Naive B cell (primary cell): ENCODE results near the gene GPR107. TPM values are rescaled to one million over a fixed set of nuclear protein-coding genes. Genes with fewer than 3 reads are reported as not detected.

Source experiments
- ATAC-seq, 2 donors: fragments of 150-1000 bp; cut with Tn5 transposase; 2 replicates each; pipeline ENCODE4 v1.10.0; 2021; ENCODE audit warnings: low read depth in 2 of 2, mild to moderate bottlenecking in 2 of 2, moderate library complexity in 2 of 2
- DNase-seq: peaks from one replicate; pipeline ENCODE4 v3.0.0; 2022
- H3K27ac Mint-ChIP-seq, 6 donors: one replicate each; pipeline ENCODE4 v1.8.0; 2020 to 2022; ENCODE audit warnings: mild to moderate bottlenecking in 6 of 6, mixed read lengths in 6 of 6, moderate library complexity in 5 of 6, inconsistent platforms in 2 of 6
- H3K27me3 Mint-ChIP-seq, 3 donors: one replicate each; pipeline ENCODE4 v1.8.0; 2021 to 2022; ENCODE audit warnings: mixed read lengths in 3 of 3, mild to moderate bottlenecking in 1 of 3
- H3K36me3 Mint-ChIP-seq, 2 donors: one replicate each; pipeline ENCODE4 v1.8.0; 2020 to 2022; ENCODE audit warnings: mixed read lengths in 2 of 2, inconsistent platforms in 1 of 2, mild to moderate bottlenecking in 1 of 2
- H3K4me1 Mint-ChIP-seq, 3 donors: one replicate each; pipeline ENCODE4 v1.8.0; 2020 to 2022; ENCODE audit warnings: mixed read lengths in 3 of 3, inconsistent platforms in 1 of 3, mild to moderate bottlenecking in 1 of 3, moderate library complexity in 1 of 3
- H3K4me3 Mint-ChIP-seq, 8 donors: one replicate each; pipeline ENCODE4 v1.8.0; 2020 to 2022; ENCODE audit warnings: mild to moderate bottlenecking in 8 of 8, mixed read lengths in 8 of 8, moderate library complexity in 8 of 8, inconsistent platforms in 2 of 8
- H3K9me3 Mint-ChIP-seq, 7 donors: one replicate each; pipeline ENCODE4 v1.8.0; 2020 to 2022; ENCODE audit warnings: mixed read lengths in 7 of 7, mild to moderate bottlenecking in 5 of 7, inconsistent platforms in 2 of 7, moderate library complexity in 1 of 7
- polyA plus RNA-seq, 6 donors: library from polyadenylated mRNA; unstranded; fragments of 300-500 nt; fragmentation: Illumina TruSeq; gene quantifications; one replicate each; pipeline ENCODE4 v1.2.3, GENCODE V29; 2021; ENCODE audit warnings: low read depth in 6 of 6

GPR107 gene
- polyA plus RNA-seq, 6 donors from 2014 or later, result 0.27 to 4.4 (median 3.4) TPM

DNA sequence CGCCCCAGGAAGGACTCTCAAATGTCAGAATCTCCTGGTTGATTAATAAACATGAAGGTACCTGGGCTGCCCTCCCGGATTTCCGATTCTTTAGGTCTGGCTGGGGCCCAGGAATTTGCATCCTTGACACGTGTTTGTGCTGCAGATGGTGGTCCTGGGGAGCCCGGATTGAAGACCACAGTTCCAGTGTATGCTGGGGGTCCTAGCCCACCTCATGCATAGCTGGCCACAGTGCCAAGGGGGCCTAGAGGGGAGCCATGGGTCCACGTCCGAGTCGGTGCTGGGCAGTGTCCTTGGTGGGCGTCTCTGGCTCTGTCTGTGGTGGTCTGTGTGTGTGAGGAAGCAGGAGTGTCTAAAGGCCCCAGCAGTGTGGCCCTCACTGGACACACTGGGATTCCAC is 121.6 kb downstream of the GPR107 start:
- peaks cover 0 to 10% (median 4%) of the 10 kb centered on the region in 3 donors for H3K4me1 Mint-ChIP-seq
- no peak for DNase-seq
- no peak overlapping the region for H3K4me3 Mint-ChIP-seq
- peak overlapping the region in 1 of 6 donors; percentile 6 for H3K27ac Mint-ChIP-seq
- peaks cover 12 to 56% (median 51%) of the 10 kb centered on the region in 3 donors for H3K27me3 Mint-ChIP-seq
- no peaks in the 10 kb centered on the region for H3K36me3 Mint-ChIP-seq
- H3K9me3 Mint-ChIP-seq, result peaks cover 0 to 2% (median 0%) of the 10 kb centered on the region in 7 donors
- ATAC-seq, result no peak

DNA sequence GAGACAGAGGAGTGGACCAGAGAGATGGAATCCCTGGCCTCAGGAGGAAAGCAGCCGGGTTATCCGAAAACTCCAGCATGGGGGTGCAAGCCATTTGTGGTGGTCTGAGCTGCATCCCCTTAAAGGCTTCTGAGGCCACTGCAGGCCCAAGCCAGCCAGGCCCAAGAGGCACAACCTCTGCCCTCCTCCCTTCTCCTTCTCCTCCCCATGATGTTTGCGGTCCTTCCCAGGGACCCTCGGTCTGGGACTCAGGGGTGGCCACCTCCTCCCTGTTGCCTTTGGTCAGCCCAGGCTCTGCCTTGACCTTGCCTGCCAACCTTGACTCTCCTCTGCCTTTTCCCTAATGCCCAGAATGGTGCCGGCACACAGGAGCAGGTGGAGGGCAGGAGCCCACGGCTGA is 123.1 kb downstream of the GPR107 start:
- no peak for DNase-seq
- peak overlapping the region in 1 of 8 donors; percentile 72 for H3K4me3 Mint-ChIP-seq
- no peak for ATAC-seq
- peaks cover 0 to 2% (median 0%) of the 10 kb centered on the region in 7 donors for H3K9me3 Mint-ChIP-seq
- H3K27ac Mint-ChIP-seq, result peak overlapping the region in 1 of 6 donors; percentile 81
- peaks cover 0 to 4% (median 0%) of the 10 kb centered on the region in 3 donors for H3K4me1 Mint-ChIP-seq
- H3K36me3 Mint-ChIP-seq, result no peaks in the 10 kb centered on the region
- H3K27me3 Mint-ChIP-seq, result peaks cover 4 to 58% (median 40%) of the 10 kb centered on the region in 3 donors

DNA sequence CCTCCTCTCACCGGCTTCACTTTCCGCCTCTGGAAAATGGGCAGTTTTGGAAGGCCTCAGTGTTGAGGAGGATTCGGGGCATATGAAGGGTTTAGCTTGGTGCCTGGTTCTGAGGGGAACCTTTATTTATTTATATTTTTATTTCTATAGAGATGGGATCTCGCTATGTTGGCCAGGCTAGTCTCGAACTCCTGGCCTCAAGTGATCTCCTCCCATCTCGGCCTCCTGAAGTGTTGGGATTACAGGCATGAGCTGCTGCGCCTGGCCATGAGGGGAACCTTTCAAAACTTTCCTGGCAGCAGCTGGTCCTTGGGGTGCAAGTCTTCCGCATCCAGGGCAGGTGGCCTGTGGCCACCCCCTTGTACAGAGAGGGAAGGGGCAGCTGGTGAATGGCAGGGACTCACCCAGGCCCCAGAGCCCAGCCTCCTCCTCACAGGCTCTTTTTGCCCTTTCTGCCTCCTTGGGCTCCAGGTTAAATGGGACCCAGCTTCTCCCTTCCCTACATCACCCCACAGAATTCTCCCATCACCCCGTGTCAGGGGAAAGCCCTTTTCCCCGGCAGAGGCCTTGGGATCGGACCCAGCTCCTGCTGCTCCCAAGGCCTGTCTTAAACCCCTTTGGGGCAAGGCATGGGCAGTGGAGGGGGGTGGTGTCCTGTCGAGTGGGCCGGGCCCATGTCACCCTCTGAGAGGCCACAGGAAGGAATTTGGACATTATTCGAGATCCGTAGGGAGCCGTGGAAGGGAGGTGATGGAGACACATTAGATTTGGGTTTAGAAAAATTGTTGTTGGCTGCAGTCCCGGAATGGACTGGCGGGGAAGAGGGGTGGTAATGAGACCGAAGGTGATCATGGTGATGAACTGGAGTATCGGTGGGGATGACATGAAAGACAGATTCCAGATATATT is 124.4 kb downstream of the GPR107 start:
- peaks cover 4 to 57% (median 40%) of the 10 kb centered on the region in 3 donors for H3K27me3 Mint-ChIP-seq
- H3K9me3 Mint-ChIP-seq, result peaks cover 0 to 2% (median 0%) of the 10 kb centered on the region in 7 donors
- ATAC-seq, result no peak
- peak overlapping the region in 1 of 8 donors; percentile 52 for H3K4me3 Mint-ChIP-seq
- DNase-seq, result no peak
- H3K27ac Mint-ChIP-seq, result peak overlapping the region in 2 of 6 donors; percentile 42 to 54
- no peaks in the 10 kb centered on the region for H3K36me3 Mint-ChIP-seq
- peaks cover 0 to 4% (median 0%) of the 10 kb centered on the region in 3 donors for H3K4me1 Mint-ChIP-seq

DNA sequence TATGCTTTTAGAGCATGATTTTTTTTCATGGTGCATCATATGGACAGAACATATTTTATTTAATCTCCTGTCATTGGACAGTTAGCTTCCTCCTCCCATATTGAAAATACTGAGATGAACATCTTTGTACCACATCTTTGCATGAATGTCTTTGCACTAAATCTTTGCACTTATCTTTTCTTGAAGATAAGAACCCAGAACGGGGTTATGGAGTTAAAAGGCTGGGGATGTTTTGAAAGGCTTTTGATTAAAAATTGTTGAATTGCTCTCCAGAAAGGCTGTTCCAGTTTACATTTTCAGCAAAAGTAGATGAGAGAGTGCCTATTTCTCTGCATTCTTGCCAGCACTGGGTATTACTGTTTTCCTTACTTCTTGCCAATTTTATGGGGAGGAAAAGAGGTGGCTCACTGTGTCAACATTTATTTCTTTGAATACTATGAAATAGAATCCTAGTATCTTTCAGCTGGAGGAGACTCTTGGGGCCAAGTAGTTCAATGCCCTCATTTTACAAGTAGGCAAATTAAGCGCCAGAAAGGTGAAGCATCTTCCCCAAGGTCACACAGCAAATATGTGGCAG is 125.7 kb downstream of the GPR107 start:
- Mint-ChIP-seq H3K27ac (no peak overlapping the region), H3K4me3 (no peak overlapping the region), H3K36me3 (no peaks in the 10 kb centered on the region), H3K27me3 (peaks cover 4 to 52% (median 35%) of the 10 kb centered on the region in 3 donors), H3K4me1 (peaks cover 0 to 4% (median 3%) of the 10 kb centered on the region in 3 donors), H3K9me3 (peaks cover 0 to 1% (median 0%) of the 10 kb centered on the region in 7 donors)
- ATAC-seq (no peak), DNase-seq (no peak)

DNA sequence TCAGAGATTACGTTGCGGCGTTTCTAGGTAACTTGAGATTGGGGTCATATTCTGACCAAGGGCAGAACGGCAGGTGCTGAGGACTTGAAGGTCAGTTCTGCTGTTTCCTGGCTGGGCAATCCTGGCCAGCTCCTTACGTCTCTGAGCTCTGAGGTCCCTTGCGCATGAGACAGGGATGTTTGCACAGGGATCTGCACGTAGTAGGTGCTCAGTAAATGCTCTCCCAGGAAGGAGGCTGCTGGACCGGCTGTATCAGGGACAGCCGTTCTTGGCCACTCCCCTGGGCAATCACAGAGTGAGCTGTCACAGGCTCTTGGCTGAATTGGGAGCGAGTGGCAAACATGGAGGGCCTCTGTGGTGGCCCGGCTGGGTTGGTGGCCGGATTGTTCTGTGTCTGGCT is 126.8 kb downstream of the GPR107 start:
- peaks cover 0 to 1% (median 0%) of the 10 kb centered on the region in 7 donors for H3K9me3 Mint-ChIP-seq
- ATAC-seq (no peak), DNase-seq (no peak)
- no peak overlapping the region for H3K4me3 Mint-ChIP-seq
- no peaks in the 10 kb centered on the region for H3K36me3 Mint-ChIP-seq
- H3K27me3 Mint-ChIP-seq, result peaks cover 4 to 41% (median 29%) of the 10 kb centered on the region in 3 donors
- H3K27ac Mint-ChIP-seq, result peak overlapping the region in 1 of 6 donors; percentile 36
- peaks cover 0 to 4% (median 3%) of the 10 kb centered on the region in 3 donors for H3K4me1 Mint-ChIP-seq

DNA sequence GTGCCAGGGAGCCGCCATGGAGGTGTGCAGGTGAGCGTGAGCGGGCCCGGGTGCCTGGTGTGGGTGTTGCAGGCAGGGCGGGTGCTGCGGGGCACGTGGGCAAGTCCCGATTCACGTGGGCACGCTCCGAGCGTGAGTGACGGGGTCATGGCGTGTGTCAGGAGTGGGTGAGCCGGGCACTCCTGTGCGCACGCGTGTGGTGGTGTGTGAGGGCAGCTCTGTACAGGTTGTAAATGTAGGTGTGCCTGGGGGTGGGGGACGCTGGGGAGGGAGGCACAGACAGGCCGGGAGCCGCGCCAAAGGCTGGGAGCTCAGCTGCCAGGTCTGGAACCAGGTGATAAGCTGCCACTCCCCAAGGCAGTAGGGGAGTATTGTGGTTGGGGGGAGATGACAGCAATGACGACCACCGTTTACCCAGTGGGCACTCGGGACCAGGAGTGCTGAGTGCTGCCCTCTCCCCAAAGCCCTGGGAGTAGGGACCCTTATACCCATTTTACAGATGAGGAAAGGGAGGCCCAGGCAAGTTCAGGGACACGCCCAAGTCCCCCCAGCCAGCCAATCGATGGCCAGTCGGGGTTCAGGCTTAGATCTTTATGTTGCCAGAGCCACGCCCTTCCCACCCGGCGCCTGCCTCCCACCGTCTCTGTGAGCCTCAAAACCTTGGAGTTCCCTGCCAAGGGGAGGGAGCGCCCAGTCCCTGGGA is 128.1 kb downstream of the GPR107 start:
- peaks cover 0 to 4% (median 3%) of the 10 kb centered on the region in 3 donors for H3K4me1 Mint-ChIP-seq
- ATAC-seq, result no peak
- no peak overlapping the region for H3K4me3 Mint-ChIP-seq
- H3K36me3 Mint-ChIP-seq, result no peaks in the 10 kb centered on the region
- no peak for DNase-seq
- H3K27ac Mint-ChIP-seq, result no peak overlapping the region
- H3K9me3 Mint-ChIP-seq, result peaks cover 0 to 1% (median 0%) of the 10 kb centered on the region in 7 donors
- H3K27me3 Mint-ChIP-seq, result peaks cover 3 to 43% (median 33%) of the 10 kb centered on the region in 3 donors

DNA sequence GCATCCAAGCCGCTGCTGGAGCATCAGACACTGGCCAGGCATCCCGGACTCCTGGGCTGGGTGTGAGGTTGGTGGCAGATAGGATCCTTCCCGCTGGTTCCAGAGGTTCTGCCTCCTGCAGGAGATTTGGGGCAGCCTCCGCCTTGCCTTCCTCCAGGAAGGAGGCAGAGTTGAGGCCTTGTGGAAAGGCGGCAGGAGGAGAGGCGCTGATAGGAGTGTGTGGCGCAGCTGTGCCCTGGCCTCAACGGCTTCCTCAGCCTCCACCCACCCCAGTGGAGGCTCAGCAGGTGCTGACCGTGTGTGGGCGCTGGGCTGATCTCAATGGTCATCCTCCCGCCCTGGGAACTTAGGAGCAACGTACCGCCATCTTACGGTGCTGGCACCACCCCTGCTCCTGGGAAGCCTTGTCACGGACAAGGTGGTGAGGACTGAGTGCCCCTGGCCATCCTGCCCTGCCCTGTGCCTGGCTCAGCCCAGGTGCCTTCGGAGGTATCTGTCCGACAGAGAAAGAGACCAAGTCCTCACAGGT is 128.7 kb downstream of the GPR107 start:
- ATAC-seq, result no peak
- Mint-ChIP-seq H3K4me3 (no peak overlapping the region), H3K27ac (no peak overlapping the region), H3K9me3 (peaks cover 0 to 1% (median 0%) of the 10 kb centered on the region in 7 donors), H3K27me3 (peaks cover 3 to 44% (median 30%) of the 10 kb centered on the region in 3 donors), H3K4me1 (peaks cover 0 to 4% (median 3%) of the 10 kb centered on the region in 3 donors), H3K36me3 (no peaks in the 10 kb centered on the region)
- DNase-seq, result no peak

DNA sequence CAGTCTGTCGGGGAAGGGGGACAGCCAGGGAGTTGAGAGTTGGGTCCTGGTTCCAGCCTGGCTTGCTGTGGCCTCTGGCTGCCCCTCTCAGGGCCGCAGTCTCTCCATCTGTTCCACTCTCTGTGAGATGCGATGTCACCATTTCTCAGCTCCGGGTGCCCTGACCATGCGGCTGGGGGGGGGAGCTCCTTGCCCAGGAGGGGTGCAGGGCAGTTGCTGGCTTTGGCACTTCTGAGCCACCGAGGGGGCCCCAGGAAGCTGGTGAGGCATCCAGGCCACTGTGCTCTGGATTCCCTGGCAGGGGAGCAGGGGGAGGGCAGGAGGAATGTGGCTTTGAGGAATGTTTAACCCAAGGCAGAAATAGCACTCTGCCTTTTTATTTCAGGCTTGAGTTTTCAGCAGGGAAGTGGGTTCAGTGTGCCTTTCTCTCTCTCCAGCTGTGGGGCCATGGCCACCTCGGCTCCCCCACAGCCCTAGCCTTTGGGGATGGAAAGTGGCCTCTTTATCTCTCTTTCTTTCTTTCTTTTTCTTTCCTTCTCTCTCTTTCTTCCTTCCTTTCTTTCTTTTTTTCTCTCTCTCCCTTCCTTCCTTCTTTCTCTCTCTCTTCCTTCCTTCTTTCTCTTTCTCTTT is 129.5 kb downstream of the GPR107 start:
- Mint-ChIP-seq H3K4me3 (no peak overlapping the region), H3K36me3 (no peaks in the 10 kb centered on the region), H3K9me3 (no peaks in the 10 kb centered on the region), H3K27ac (peak overlapping the region in 1 of 6 donors; percentile 61), H3K27me3 (peaks cover 3 to 50% (median 33%) of the 10 kb centered on the region in 3 donors), H3K4me1 (peaks cover 0 to 7% (median 3%) of the 10 kb centered on the region in 3 donors)
- ATAC-seq, result no peak
- no peak for DNase-seq

DNA sequence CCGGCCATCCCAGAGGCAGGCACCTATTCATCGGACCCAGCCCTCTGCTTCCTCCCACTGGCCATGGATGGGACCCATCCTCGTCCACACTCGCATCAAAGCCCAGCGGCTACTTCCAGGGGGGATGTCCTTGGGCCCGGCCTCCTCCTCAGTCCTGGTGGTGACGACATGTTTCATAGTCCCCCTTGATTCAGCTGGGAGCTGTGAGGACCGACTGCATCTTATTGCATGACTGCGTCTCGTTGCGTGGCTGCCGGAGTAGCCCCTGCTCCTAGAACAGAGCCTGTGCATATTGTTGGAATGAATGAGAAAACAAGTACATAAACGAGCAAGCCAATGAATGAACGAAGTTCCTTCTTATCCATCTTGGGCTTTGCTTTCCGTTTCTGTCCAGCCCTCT is 131.3 kb downstream of the GPR107 start:
- Mint-ChIP-seq H3K36me3 (no peaks in the 10 kb centered on the region), H3K4me3 (no peak overlapping the region), H3K27ac (peak overlapping the region in 1 of 6 donors; percentile 81), H3K4me1 (peaks cover 0 to 7% (median 3%) of the 10 kb centered on the region in 3 donors), H3K27me3 (peaks cover 3 to 46% (median 29%) of the 10 kb centered on the region in 3 donors), H3K9me3 (no peaks in the 10 kb centered on the region)
- no peak for DNase-seq
- ATAC-seq, result no peak

DNA sequence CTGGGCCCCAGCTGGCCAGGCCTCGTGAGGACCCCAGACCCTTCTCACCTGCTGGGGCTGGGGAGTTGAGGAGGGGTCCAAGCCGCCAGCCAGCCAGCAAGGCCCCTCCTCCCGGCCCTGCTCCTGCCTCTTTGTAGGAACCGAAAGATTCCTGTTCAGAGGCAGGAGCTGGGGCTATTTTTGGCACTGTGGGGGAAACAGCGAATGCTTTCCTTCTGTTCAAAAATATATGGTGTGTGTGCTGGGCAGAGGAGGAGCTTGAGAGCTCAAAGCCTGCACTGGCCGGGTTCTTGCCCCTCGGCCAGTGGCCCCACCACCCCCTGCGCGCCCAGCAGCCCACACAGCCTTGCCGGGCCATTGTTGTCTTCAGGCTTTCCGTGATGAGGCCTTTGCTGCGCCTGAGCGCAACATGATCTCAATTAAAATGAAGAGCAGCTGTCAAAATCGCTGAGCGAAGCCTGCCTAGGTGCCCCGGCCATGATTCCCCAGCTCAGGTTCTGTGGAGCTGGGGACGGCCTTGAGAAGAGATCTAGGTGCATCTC is 131.9 kb downstream of the GPR107 start:
- no peak overlapping the region for H3K4me3 Mint-ChIP-seq
- no peaks in the 10 kb centered on the region for H3K9me3 Mint-ChIP-seq
- DNase-seq (no peak), ATAC-seq (no peak)
- peak overlapping the region in 2 of 6 donors; percentile 32 to 64 for H3K27ac Mint-ChIP-seq
- peaks cover 3 to 41% (median 24%) of the 10 kb centered on the region in 3 donors for H3K27me3 Mint-ChIP-seq
- no peaks in the 10 kb centered on the region for H3K36me3 Mint-ChIP-seq
- H3K4me1 Mint-ChIP-seq, result peaks cover 0 to 7% (median 3%) of the 10 kb centered on the region in 3 donors

DNA sequence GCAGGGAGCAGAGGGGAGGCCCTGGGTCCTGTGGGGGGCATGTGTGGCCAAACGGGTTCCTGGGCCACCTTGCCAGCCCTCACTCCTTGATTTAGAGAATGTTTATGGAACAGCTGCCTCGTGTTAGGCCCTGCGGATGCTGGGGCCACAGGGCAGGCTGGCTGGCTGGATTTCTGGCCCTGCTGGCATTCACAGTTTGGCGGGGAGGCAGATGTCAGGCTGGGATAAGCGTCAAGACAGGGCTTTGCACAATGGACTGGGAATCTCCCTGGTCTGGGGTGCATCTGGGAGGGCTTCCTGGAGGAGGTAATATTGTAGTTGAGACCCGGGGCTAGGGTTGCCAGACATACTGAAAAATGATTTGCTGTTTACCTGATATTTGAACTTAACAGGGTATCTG is 132.3 kb downstream of the GPR107 start:
- peaks cover 3 to 39% (median 26%) of the 10 kb centered on the region in 3 donors for H3K27me3 Mint-ChIP-seq
- peaks cover 0 to 7% (median 3%) of the 10 kb centered on the region in 3 donors for H3K4me1 Mint-ChIP-seq
- H3K9me3 Mint-ChIP-seq, result no peaks in the 10 kb centered on the region
- H3K27ac Mint-ChIP-seq, result peak overlapping the region in 1 of 6 donors; percentile 64
- H3K36me3 Mint-ChIP-seq, result no peaks in the 10 kb centered on the region
- H3K4me3 Mint-ChIP-seq, result no peak overlapping the region
- ATAC-seq (no peak), DNase-seq (no peak)

DNA sequence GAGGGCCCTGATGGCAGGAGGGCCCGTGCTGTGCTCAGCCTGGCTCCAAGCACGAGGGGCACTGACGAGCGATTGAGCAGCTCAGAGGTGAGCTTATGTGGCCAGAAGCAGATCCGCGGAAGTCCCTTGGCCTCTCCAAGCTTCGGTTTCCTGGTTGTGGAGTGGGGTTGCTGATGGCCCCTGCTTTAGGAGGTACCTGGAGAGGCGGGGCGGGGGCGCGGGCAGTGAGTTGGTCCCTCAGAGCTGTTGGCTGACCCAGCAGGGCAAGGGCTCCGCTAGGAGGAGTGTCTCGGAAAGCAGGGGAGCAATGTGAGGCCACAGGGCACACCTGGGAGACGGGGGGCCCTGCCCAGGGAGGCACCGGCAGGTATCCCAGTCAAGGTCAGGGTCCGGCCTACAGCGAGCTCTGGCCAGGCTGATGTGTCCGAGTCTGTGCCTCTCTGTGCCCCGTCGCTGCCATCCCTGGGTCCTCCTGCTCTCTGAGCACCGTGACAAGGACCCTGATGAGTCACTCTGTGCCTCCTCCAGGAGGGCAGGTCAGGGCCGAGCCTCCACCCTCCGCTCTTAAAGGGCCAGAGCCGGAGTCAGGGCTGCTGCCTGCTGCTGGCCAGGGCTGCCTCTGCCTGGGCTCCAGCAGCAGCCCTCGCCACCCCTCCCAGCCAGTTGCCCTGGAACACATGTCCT is 133.3 kb downstream of the GPR107 start:
- H3K4me3 Mint-ChIP-seq, result no peak overlapping the region
- peaks cover 0 to 7% (median 3%) of the 10 kb centered on the region in 3 donors for H3K4me1 Mint-ChIP-seq
- no peak for DNase-seq
- peaks cover 3 to 40% (median 34%) of the 10 kb centered on the region in 3 donors for H3K27me3 Mint-ChIP-seq
- no peaks in the 10 kb centered on the region for H3K9me3 Mint-ChIP-seq
- ATAC-seq, result no peak
- H3K27ac Mint-ChIP-seq, result no peak overlapping the region
- no peaks in the 10 kb centered on the region for H3K36me3 Mint-ChIP-seq
